GM18511 (cell line): ENCODE results near the gene C17orf100.
"Not testable (repeated sequence)": the region's sequence is repeated elsewhere in the genome, so short reads cannot be mapped to it uniquely, and the experiment has no call there.

ENCODE experiments used
- ATAC-seq: cut with Tn5 transposase; IDR thresholded peaks from one replicate; pipeline ENCODE4 v1.9.1; 2021; ENCODE audit warnings: mild to moderate bottlenecking, moderate library complexity; ENCODE audit not compliant: unreplicated experiment

C17orf100 gene

GRCh38 chr17:6688944-6689343 is 37.4 kb downstream of the C17orf100 start:
- no peak for ATAC-seq

GRCh38 chr17:6690641-6691040 is 39.1 kb downstream of the C17orf100 start:
- no peak for ATAC-seq

- ATAC-seq, result no peak
These were observed 40.0 kb downstream of the C17orf100 start for GRCh38 chr17:6691546-6691945.

GRCh38 chr17:6691958-6692357 is 40.4 kb downstream of the C17orf100 start:
- ATAC-seq, result not testable (repeated sequence)

- no peak for ATAC-seq
These were observed 43.5 kb downstream of the C17orf100 start for GRCh38 chr17:6695051-6695450.

GRCh38 chr17:6695565-6695964 is 44.0 kb downstream of the C17orf100 start:
- ATAC-seq, result no peak

- ATAC-seq, result no peak
These were observed 45.3 kb downstream of the C17orf100 start for GRCh38 chr17:6696906-6697305.

- ATAC-seq, result no peak
These were observed 46.4 kb downstream of the C17orf100 start for GRCh38 chr17:6698004-6698403.

GRCh38 chr17:6699997-6700947 is 48.7 kb downstream of the C17orf100 start:
- no peak for ATAC-seq

GRCh38 chr17:6700948-6701307 is 49.4 kb downstream of the C17orf100 start:
- ATAC-seq, result no peak

- no peak for ATAC-seq
These were observed 50.2 kb downstream of the C17orf100 start for GRCh38 chr17:6701719-6702118.

GRCh38 chr17:6702567-6703215 is 51.1 kb downstream of the C17orf100 start:
- ATAC-seq, result no peak
